GM19438 (cell line): Measurements from ENCODE around the gene SOCS7.

Source experiments
- ATAC-seq: cut with Tn5 transposase; IDR thresholded peaks from one replicate; pipeline ENCODE4 v1.9.1; 2021; ENCODE audit warnings: low read depth; ENCODE audit not compliant: unreplicated experiment

SOCS7 gene

GRCh38 chr17:38358586-38359513, 7.2 kb downstream of the SOCS7 start:
- ATAC-seq, result no peak

GRCh38 chr17:38361694-38362465, 10.2 kb downstream of the SOCS7 start:
- no peak for ATAC-seq

GRCh38 chr17:38363016-38363415, 11.4 kb downstream of the SOCS7 start:
- no peak for ATAC-seq

- ATAC-seq, result no peak
Observed at GRCh38 chr17:38364741-38365140, 13.1 kb downstream of the SOCS7 start.

- ATAC-seq, result no peak
Observed at GRCh38 chr17:38369124-38369886, 17.7 kb downstream of the SOCS7 start.

GRCh38 chr17:38379448-38379847, 27.8 kb downstream of the SOCS7 start:
- ATAC-seq, result no peak

- no peak for ATAC-seq
Observed at GRCh38 chr17:38395090-38395489, 43.4 kb downstream of the SOCS7 start.

- ATAC-seq, result no peak
Observed at GRCh38 chr17:38397227-38397626, 45.6 kb downstream of the SOCS7 start.

GRCh38 chr17:38400286-38400685, 48.6 kb downstream of the SOCS7 start:
- ATAC-seq, result no peak

- ATAC-seq, result no peak
Observed at GRCh38 chr17:38401459-38401858, 49.8 kb downstream of the SOCS7 start.

- no peak for ATAC-seq
Observed at GRCh38 chr17:38402897-38403296, 51.3 kb downstream of the SOCS7 start.

- ATAC-seq, result no peak
Observed at GRCh38 chr17:38403491-38403890, 51.8 kb downstream of the SOCS7 start.

- ATAC-seq, result no peak
Observed at GRCh38 chr17:38404174-38404943, 52.7 kb downstream of the SOCS7 start.

- no peak for ATAC-seq
Observed at GRCh38 chr17:38405654-38406053, 54.0 kb downstream of the SOCS7 start.

GRCh38 chr17:38410201-38410600, 58.6 kb downstream of the SOCS7 start:
- ATAC-seq, result no peak

- no peak for ATAC-seq
Observed at GRCh38 chr17:38415250-38416194, 63.9 kb downstream of the SOCS7 start.

GRCh38 chr17:38416840-38417209, 65.2 kb downstream of the SOCS7 start:
- ATAC-seq, result no peak

GRCh38 chr17:38417210-38417951, 65.7 kb downstream of the SOCS7 start:
- ATAC-seq, result no peak
